ENCODE results near the gene PAQR6. TPM values are rescaled to one million over a fixed set of nuclear protein-coding genes. Genes with fewer than 3 reads are reported as not detected.

Gene PAQR6
- total and polyA plus RNA-seq, 4 donors, result 0.22 to 0.85 (median 0.49) TPM

GRCh38 chr1:156226782-156227181 is 21.1 kb downstream of the PAQR6 start:
- no peak overlapping the region for H3K27ac ChIP-seq (ENCODE audit: low read depth in 1 of 2, low read length in 2 of 2)
- H3K36me3 ChIP-seq (ENCODE audit: control insufficient read depth in 4 of 4, insufficient read depth in 3 of 4, low read depth in 1 of 4, low read length in 3 of 4), result peaks cover 0 to 31% (median 18%) of the 10 kb centered on the region in 4 donors
- peaks cover 0 to 10% (median 2%) of the 10 kb centered on the region in 4 donors for H3K4me1 ChIP-seq (ENCODE audit: control insufficient read depth in 4 of 4, insufficient read depth in 4 of 4, low read length in 3 of 4)
- H3K4me3 ChIP-seq (ENCODE audit: low read depth in 1 of 3, low read length in 3 of 3), result no peak overlapping the region
- no peaks in the 10 kb centered on the region for H3K27me3 ChIP-seq (ENCODE audit: control insufficient read depth in 4 of 4, insufficient read depth in 4 of 4, low read length in 3 of 4)
- DNase-seq (ENCODE audit: low spot score), result no peak
- H3K9ac ChIP-seq (ENCODE audit: low read depth in 1 of 2, low read length in 2 of 2), result no peak overlapping the region
- H3K9me3 ChIP-seq (ENCODE audit: control insufficient read depth in 4 of 4, low read length in 3 of 4), result no peaks in the 10 kb centered on the region
- TF ChIP-seq TAF1 (conservative IDR thresholded peaks at IDR 0.05) (no peak), ZBTB33 (IDR thresholded peaks at IDR 0.05) (no peak), CTCF (IDR thresholded peaks at IDR 0.05; ENCODE audit: low read depth, low read length, missing input control) (no peak), GABPA (IDR thresholded peaks at IDR 0.05 in 1 of 2, conservative IDR thresholded peaks at IDR 0.05 in 1 of 2) (no peak), NR2F2 (IDR thresholded peaks at IDR 0.05) (no peak), MAX (IDR thresholded peaks at IDR 0.05) (no peak), RAD21 (IDR thresholded peaks at IDR 0.05) (no peak), RXRA (IDR thresholded peaks at IDR 0.05) (no peak), FOXA1 (IDR thresholded peaks at IDR 0.05) (no peak), FOXA2 (IDR thresholded peaks at IDR 0.05) (no peak), HNF4A (conservative IDR thresholded peaks at IDR 0.05) (no peak), HNF4G (IDR thresholded peaks at IDR 0.05) (no peak)
- TF ChIP-seq, protein P1, sequence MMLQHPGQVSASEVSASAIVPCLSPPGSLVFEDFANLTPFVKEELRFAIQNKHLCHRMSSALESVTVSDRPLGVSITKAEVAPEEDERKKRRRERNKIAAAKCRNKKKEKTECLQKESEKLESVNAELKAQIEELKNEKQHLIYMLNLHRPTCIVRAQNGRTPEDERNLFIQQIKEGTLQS (IDR thresholded peaks at IDR 0.05), result no peak
- 88% methylated on average over 4 of the region's 4 CpGs for WGBS

DNA sequence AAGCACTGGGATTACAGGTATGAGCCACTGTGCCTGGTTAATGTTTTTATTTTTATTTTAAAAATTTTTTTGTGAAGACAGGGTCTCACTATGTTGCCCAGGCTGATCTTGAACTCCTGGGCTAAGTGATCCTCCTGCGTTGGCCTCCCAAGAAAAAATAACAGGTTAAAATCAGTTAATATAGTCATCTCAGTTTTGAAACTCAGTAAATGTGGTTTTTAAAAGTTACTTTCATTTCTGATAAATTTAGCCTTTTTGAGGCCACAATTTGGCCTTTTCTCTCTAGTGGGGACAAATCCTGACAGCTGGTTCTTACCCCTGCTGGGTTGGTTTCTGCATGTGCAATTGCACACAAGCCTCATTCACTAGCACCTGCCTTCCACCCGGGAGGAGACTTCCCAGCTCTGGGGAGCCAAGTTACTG is 21.7 kb downstream of the PAQR6 start:
- peaks cover 0 to 10% (median 2%) of the 10 kb centered on the region in 4 donors for H3K4me1 ChIP-seq (ENCODE audit: control insufficient read depth in 4 of 4, insufficient read depth in 4 of 4, low read length in 3 of 4)
- no peak overlapping the region for H3K9ac ChIP-seq (ENCODE audit: low read depth in 1 of 2, low read length in 2 of 2)
- no peak for DNase-seq (ENCODE audit: low spot score)
- H3K27ac ChIP-seq (ENCODE audit: low read depth in 1 of 2, low read length in 2 of 2), result no peak overlapping the region
- H3K4me3 ChIP-seq (ENCODE audit: low read depth in 1 of 3, low read length in 3 of 3), result no peak overlapping the region
- peaks cover 2 to 34% (median 22%) of the 10 kb centered on the region in 4 donors for H3K36me3 ChIP-seq (ENCODE audit: control insufficient read depth in 4 of 4, insufficient read depth in 3 of 4, low read depth in 1 of 4, low read length in 3 of 4)
- H3K27me3 ChIP-seq (ENCODE audit: control insufficient read depth in 4 of 4, insufficient read depth in 4 of 4, low read length in 3 of 4), result no peaks in the 10 kb centered on the region
- no peaks in the 10 kb centered on the region for H3K9me3 ChIP-seq (ENCODE audit: control insufficient read depth in 4 of 4, low read length in 3 of 4)
- 73% methylated on average over 2 of the region's 2 CpGs for WGBS
- TF ChIP-seq NR2F2 (IDR thresholded peaks at IDR 0.05) (no peak), YY1 (IDR thresholded peaks at IDR 0.05) (no peak)

GRCh38 chr1:156225677-156226014 is 22.2 kb downstream of the PAQR6 start:
- peaks cover 2 to 39% (median 23%) of the 10 kb centered on the region in 4 donors for H3K36me3 ChIP-seq (ENCODE audit: control insufficient read depth in 4 of 4, insufficient read depth in 3 of 4, low read depth in 1 of 4, low read length in 3 of 4)
- TF ChIP-seq RXRA (IDR thresholded peaks at IDR 0.05) (no peak), NR2F2 (IDR thresholded peaks at IDR 0.05) (no peak), TAF1 (conservative IDR thresholded peaks at IDR 0.05) (no peak), YY1 (IDR thresholded peaks at IDR 0.05) (peak; percentile 2), SP1 (IDR thresholded peaks at IDR 0.05) (no peak), ZBTB33 (IDR thresholded peaks at IDR 0.05) (no peak), HNF4G (IDR thresholded peaks at IDR 0.05) (no peak), CTCF (IDR thresholded peaks at IDR 0.05; ENCODE audit: low read depth, low read length, missing input control) (no peak), FOXA1 (IDR thresholded peaks at IDR 0.05) (no peak), MAX (IDR thresholded peaks at IDR 0.05) (peak; percentile 2), GABPA (IDR thresholded peaks at IDR 0.05 in 1 of 2, conservative IDR thresholded peaks at IDR 0.05 in 1 of 2) (no peak), RAD21 (IDR thresholded peaks at IDR 0.05) (no peak)
- TF ChIP-seq, protein P1 (IDR thresholded peaks at IDR 0.05), result no peak

More at GRCh38 chr1:156225677-156226014, 22.2 kb downstream of the PAQR6 start:
- Histone ChIP-seq H3K27me3 (ENCODE audit: control insufficient read depth in 4 of 4, insufficient read depth in 4 of 4, low read length in 3 of 4) (no peaks in the 10 kb centered on the region), H3K4me1 (ENCODE audit: control insufficient read depth in 4 of 4, insufficient read depth in 4 of 4, low read length in 3 of 4) (peaks cover 0 to 10% (median 2%) of the 10 kb centered on the region in 4 donors), H3K4me3 (ENCODE audit: low read depth in 1 of 3, low read length in 3 of 3) (no peak overlapping the region), H3K9ac (ENCODE audit: low read depth in 1 of 2, low read length in 2 of 2) (no peak overlapping the region), H3K27ac (ENCODE audit: low read depth in 1 of 2, low read length in 2 of 2) (no peak overlapping the region), H3K9me3 (ENCODE audit: control insufficient read depth in 4 of 4, low read length in 3 of 4) (no peaks in the 10 kb centered on the region)
- WGBS, result 6% methylated on average over 2 of the region's 2 CpGs
- no peak for DNase-seq (ENCODE audit: low spot score)

Measured in liver (tissue), 9 donors.